CD4-positive, CD25-positive, alpha-beta regulatory T cell (primary cell): Measurements from ENCODE around the gene PCCA. TPM values are rescaled to one million over a fixed set of nuclear protein-coding genes. Genes with fewer than 3 reads are reported as not detected.

Source experiments
- ATAC-seq, 2 donors: fragments of 150-1000 bp; cut with Tn5 transposase; one replicate each; pipeline ENCODE4 v1.10.0; 2021; ENCODE audit warnings: low read depth in 2 of 2, moderate number of reproducible peaks in 2 of 2, moderate library complexity in 1 of 2
- DNase-seq, 3 donors: peaks; one replicate each; pipeline versions ENCODE4 v3.0.0 to v3.0.0-alpha.2; 2012 to 2022; ENCODE audit warnings: mixed read lengths in 1 of 3
- H3K27ac ChIP-seq: one replicate; pipeline ENCODE4 v1.7.0; 2013; ENCODE audit warnings: mild to moderate bottlenecking, low read length; ENCODE audit not compliant: insufficient read depth, poor library complexity, severe bottlenecking
- H3K27me3 ChIP-seq: one replicate; pipeline ENCODE4 v1.7.0; 2013; ENCODE audit warnings: low read length; ENCODE audit not compliant: control insufficient read depth, insufficient read depth
- H3K36me3 ChIP-seq: one replicate; pipeline ENCODE4 v1.7.0; 2013; ENCODE audit warnings: mild to moderate bottlenecking, low read length, moderate library complexity; ENCODE audit not compliant: control insufficient read depth, insufficient read depth
- H3K4me1 ChIP-seq: 2 replicates; pipeline ENCODE4 v1.7.0; 2013; ENCODE audit warnings: mild to moderate bottlenecking, low read length; ENCODE audit not compliant: insufficient read depth, control insufficient read depth, poor library complexity, severe bottlenecking
- H3K4me3 ChIP-seq: one replicate; pipeline ENCODE4 v1.7.0; 2013; ENCODE audit warnings: low read depth, mild to moderate bottlenecking, low read length, moderate library complexity
- H3K9me3 ChIP-seq, 2 experiments: 1 replicate in 1 of 2; 2 replicates in 1 of 2; pipeline ENCODE4 v1.7.0; 2013; ENCODE audit warnings: low read length in 2 of 2, mild to moderate bottlenecking in 1 of 2, moderate library complexity in 1 of 2; ENCODE audit not compliant: control insufficient read depth in 2 of 2
- H3K27ac Mint-ChIP-seq, 3 donors: one replicate each; pipeline ENCODE4 v1.8.0; 2020 to 2022; ENCODE audit warnings: mild to moderate bottlenecking in 3 of 3, mixed read lengths in 3 of 3, moderate library complexity in 2 of 3
- H3K27me3 Mint-ChIP-seq: one replicate; pipeline ENCODE4 v1.8.0; 2022; ENCODE audit warnings: mild to moderate bottlenecking, mixed read lengths
- H3K36me3 Mint-ChIP-seq: one replicate; pipeline ENCODE4 v1.8.0; 2020; ENCODE audit warnings: mixed read lengths
- H3K4me1 Mint-ChIP-seq, 4 donors: one replicate each; pipeline ENCODE4 v1.8.0; 2020 to 2022; ENCODE audit warnings: mixed read lengths in 4 of 4, mild to moderate bottlenecking in 1 of 4
- H3K4me3 Mint-ChIP-seq, 4 donors: one replicate each; pipeline ENCODE4 v1.8.0; 2020 to 2022; ENCODE audit warnings: mild to moderate bottlenecking in 4 of 4, mixed read lengths in 4 of 4, moderate library complexity in 3 of 4
- H3K9me3 Mint-ChIP-seq, 7 donors: one replicate each; pipeline ENCODE4 v1.8.0; 2020 to 2022; ENCODE audit warnings: mixed read lengths in 7 of 7, mild to moderate bottlenecking in 3 of 7, moderate library complexity in 2 of 7
- polyA plus RNA-seq, 4 donors: library from polyadenylated mRNA; unstranded; fragments of 300-500 nt; fragmentation: Illumina TruSeq; gene quantifications; one replicate each; pipeline ENCODE4 v1.2.3, GENCODE V29; 2021
- total RNA-seq: library from RNA; stranded (reverse); gene quantifications from one replicate; pipeline ENCODE4 v1.2.3, GENCODE V29; 2022

Gene PCCA
- total RNA-seq (14.8 TPM), polyA plus RNA-seq (10 to 100 TPM in 3 of 4 donors, 1 to 10 TPM in 1; 8.0 to 10.4 (median 10.3) TPM)

GRCh38 chr13:100088644-100089464, at the start of gene PCCA:
Gene PCCA, plus strand, starts transcription at chr13:100089093. Its CDS starts 28 bp downstream, at chr13:100089121.
- H3K36me3 ChIP-seq = no peaks in the 10 kb centered on the region
- H3K4me1 ChIP-seq = peaks cover 21% of the 10 kb centered on the region
- H3K27me3 ChIP-seq = no peaks in the 10 kb centered on the region
- peaks cover 7% of the 10 kb centered on the region for H3K36me3 Mint-ChIP-seq
- peaks cover 0 to 41% (median 23%) of the 10 kb centered on the region in 4 donors for H3K4me1 Mint-ChIP-seq
- H3K27me3 Mint-ChIP-seq = no peaks in the 10 kb centered on the region
- H3K9me3 ChIP-seq = no peaks in the 10 kb centered on the region
- peak within 1 kb of the TSS; percentile 96 for H3K4me3 ChIP-seq
- no peaks in the 10 kb centered on the region for H3K9me3 Mint-ChIP-seq
- peak within 1 kb of the TSS; percentile 26 to 84 (median 82) for H3K27ac Mint-ChIP-seq
- peak within 1 kb of the TSS; percentile 55 for H3K27ac ChIP-seq
- peak; percentile 53 to 84 (median 68) for DNase-seq
- H3K4me3 Mint-ChIP-seq = peak within 1 kb of the TSS; percentile 96 to 100 (median 97)
- ATAC-seq = peak; percentile 71 to 76

- H3K4me3 ChIP-seq = no peak overlapping the region
- H3K9me3 ChIP-seq = no peaks in the 10 kb centered on the region
- DNase-seq (no peak), ATAC-seq (no peak)
- no peak overlapping the region for H3K27ac Mint-ChIP-seq
- peaks cover 4% of the 10 kb centered on the region for H3K27me3 Mint-ChIP-seq
- H3K4me1 ChIP-seq = no peaks in the 10 kb centered on the region
- H3K36me3 Mint-ChIP-seq = no peaks in the 10 kb centered on the region
- H3K27ac ChIP-seq = no peak overlapping the region
- H3K4me1 Mint-ChIP-seq = peaks cover 0 to 5% (median 0%) of the 10 kb centered on the region in 4 donors
- H3K9me3 Mint-ChIP-seq = no peaks in the 10 kb centered on the region
- no peaks in the 10 kb centered on the region for H3K27me3 ChIP-seq
- H3K36me3 ChIP-seq = no peaks in the 10 kb centered on the region
- no peak overlapping the region for H3K4me3 Mint-ChIP-seq
These were observed 49.2 kb upstream of the PCCA start for GRCh38 chr13:100039740-100040139.

- Histone ChIP-seq H3K27ac (no peak overlapping the region), H3K4me3 (no peak overlapping the region), H3K9me3 (no peaks in the 10 kb centered on the region), H3K27me3 (no peaks in the 10 kb centered on the region), H3K36me3 (no peaks in the 10 kb centered on the region), H3K4me1 (no peaks in the 10 kb centered on the region)
- Mint-ChIP-seq H3K27ac (no peak overlapping the region), H3K36me3 (no peaks in the 10 kb centered on the region), H3K4me1 (peaks cover 0 to 5% (median 0%) of the 10 kb centered on the region in 4 donors), H3K27me3 (peaks cover 4% of the 10 kb centered on the region), H3K4me3 (no peak overlapping the region), H3K9me3 (no peaks in the 10 kb centered on the region)
- no peak for DNase-seq
- ATAC-seq = no peak
These were observed 48.7 kb upstream of the PCCA start for GRCh38 chr13:100040196-100040595.

GRCh38 chr13:100044936-100045335, 44.0 kb upstream of the PCCA start:
- no peak for DNase-seq
- H3K36me3 Mint-ChIP-seq = no peaks in the 10 kb centered on the region
- no peak overlapping the region for H3K27ac ChIP-seq
- H3K36me3 ChIP-seq = no peaks in the 10 kb centered on the region
- H3K27me3 Mint-ChIP-seq = no peaks in the 10 kb centered on the region
- no peaks in the 10 kb centered on the region for H3K9me3 Mint-ChIP-seq
- no peak overlapping the region for H3K4me3 ChIP-seq
- no peaks in the 10 kb centered on the region for H3K27me3 ChIP-seq
- H3K9me3 ChIP-seq = no peaks in the 10 kb centered on the region
- no peaks in the 10 kb centered on the region for H3K4me1 Mint-ChIP-seq
- H3K27ac Mint-ChIP-seq = no peak overlapping the region
- no peak overlapping the region for H3K4me3 Mint-ChIP-seq
- no peak for ATAC-seq
- no peaks in the 10 kb centered on the region for H3K4me1 ChIP-seq

GRCh38 chr13:100045355-100045754, 43.5 kb upstream of the PCCA start:
- Histone ChIP-seq H3K27me3 (no peaks in the 10 kb centered on the region), H3K27ac (no peak overlapping the region), H3K9me3 (no peaks in the 10 kb centered on the region), H3K4me1 (no peaks in the 10 kb centered on the region), H3K36me3 (no peaks in the 10 kb centered on the region), H3K4me3 (no peak overlapping the region)
- Mint-ChIP-seq H3K27me3 (no peaks in the 10 kb centered on the region), H3K36me3 (no peaks in the 10 kb centered on the region), H3K9me3 (no peaks in the 10 kb centered on the region), H3K4me1 (no peaks in the 10 kb centered on the region), H3K4me3 (no peak overlapping the region), H3K27ac (no peak overlapping the region)
- DNase-seq (no peak), ATAC-seq (no peak)

GRCh38 chr13:100051070-100051469, 37.8 kb upstream of the PCCA start:
- Mint-ChIP-seq H3K4me1 (no peaks in the 10 kb centered on the region), H3K36me3 (no peaks in the 10 kb centered on the region), H3K27me3 (peaks cover 11% of the 10 kb centered on the region), H3K4me3 (no peak overlapping the region), H3K27ac (no peak overlapping the region), H3K9me3 (no peaks in the 10 kb centered on the region)
- H3K36me3 ChIP-seq = no peaks in the 10 kb centered on the region
- no peaks in the 10 kb centered on the region for H3K27me3 ChIP-seq
- ATAC-seq (no peak), DNase-seq (no peak)
- no peaks in the 10 kb centered on the region for H3K4me1 ChIP-seq
- H3K9me3 ChIP-seq = no peaks in the 10 kb centered on the region
- no peak overlapping the region for H3K27ac ChIP-seq
- H3K4me3 ChIP-seq = no peak overlapping the region

GRCh38 chr13:100059827-100060226, 29.1 kb upstream of the PCCA start:
- H3K27me3 ChIP-seq = peaks cover 10% of the 10 kb centered on the region
- peaks cover 0 to 5% (median under 1%) of the 10 kb centered on the region in 4 donors for H3K4me1 Mint-ChIP-seq
- H3K27ac Mint-ChIP-seq = peak overlapping the region in 1 of 3 donors; percentile 52
- no peaks in the 10 kb centered on the region for H3K36me3 Mint-ChIP-seq
- H3K9me3 ChIP-seq = no peaks in the 10 kb centered on the region
- DNase-seq (no peak), ATAC-seq (no peak)
- peaks cover 20% of the 10 kb centered on the region for H3K27me3 Mint-ChIP-seq
- H3K4me1 ChIP-seq = no peaks in the 10 kb centered on the region
- no peak overlapping the region for H3K4me3 ChIP-seq
- H3K9me3 Mint-ChIP-seq = peaks cover 0 to 14% (median 0%) of the 10 kb centered on the region in 7 donors
- H3K36me3 ChIP-seq = no peaks in the 10 kb centered on the region
- no peak overlapping the region for H3K27ac ChIP-seq
- H3K4me3 Mint-ChIP-seq = peak overlapping the region in 1 of 4 donors; percentile 83

- peaks cover 10% of the 10 kb centered on the region for H3K27me3 ChIP-seq
- H3K27me3 Mint-ChIP-seq = peaks cover 31% of the 10 kb centered on the region
- H3K4me1 Mint-ChIP-seq = peaks cover 0 to 3% (median under 1%) of the 10 kb centered on the region in 4 donors
- H3K36me3 ChIP-seq = no peaks in the 10 kb centered on the region
- DNase-seq (no peak), ATAC-seq (no peak)
- no peak overlapping the region for H3K4me3 ChIP-seq
- H3K27ac Mint-ChIP-seq = peak overlapping the region in 1 of 3 donors; percentile 58
- H3K9me3 ChIP-seq = no peaks in the 10 kb centered on the region
- no peak overlapping the region for H3K27ac ChIP-seq
- H3K4me3 Mint-ChIP-seq = no peak overlapping the region
- no peaks in the 10 kb centered on the region for H3K36me3 Mint-ChIP-seq
- peaks cover 0 to 12% (median 0%) of the 10 kb centered on the region in 7 donors for H3K9me3 Mint-ChIP-seq
- H3K4me1 ChIP-seq = no peaks in the 10 kb centered on the region
These were observed 25.6 kb upstream of the PCCA start for GRCh38 chr13:100063333-100063732.
